HG03342 (cell line): ENCODE measurements around the gene PLCL2.

ENCODE experiments used
- ATAC-seq: cut with Tn5 transposase; IDR thresholded peaks from one replicate; pipeline ENCODE4 v1.9.1; 2021; ENCODE audit warnings: mild to moderate bottlenecking, moderate library complexity; ENCODE audit not compliant: unreplicated experiment

PLCL2 gene

DNA sequence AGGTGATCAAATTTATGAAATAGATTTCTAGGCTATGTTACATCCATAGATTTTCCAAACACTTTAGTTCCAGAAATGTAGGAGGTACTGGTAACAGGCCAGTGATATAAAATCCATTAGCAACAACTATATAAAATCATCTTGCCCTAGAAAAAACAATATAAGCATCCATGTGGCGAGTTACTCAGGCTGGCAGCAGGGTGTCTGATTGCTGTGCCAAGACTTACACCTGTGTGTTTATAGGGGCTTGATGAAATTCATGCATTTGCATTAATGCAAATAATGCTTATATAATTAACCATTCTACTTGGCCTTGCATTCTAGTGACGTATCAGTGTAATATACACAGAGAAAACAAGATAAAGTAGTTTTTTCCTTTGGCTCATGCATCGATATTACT is 153.4 kb downstream of the PLCL2 start:
- ATAC-seq: no peak

DNA sequence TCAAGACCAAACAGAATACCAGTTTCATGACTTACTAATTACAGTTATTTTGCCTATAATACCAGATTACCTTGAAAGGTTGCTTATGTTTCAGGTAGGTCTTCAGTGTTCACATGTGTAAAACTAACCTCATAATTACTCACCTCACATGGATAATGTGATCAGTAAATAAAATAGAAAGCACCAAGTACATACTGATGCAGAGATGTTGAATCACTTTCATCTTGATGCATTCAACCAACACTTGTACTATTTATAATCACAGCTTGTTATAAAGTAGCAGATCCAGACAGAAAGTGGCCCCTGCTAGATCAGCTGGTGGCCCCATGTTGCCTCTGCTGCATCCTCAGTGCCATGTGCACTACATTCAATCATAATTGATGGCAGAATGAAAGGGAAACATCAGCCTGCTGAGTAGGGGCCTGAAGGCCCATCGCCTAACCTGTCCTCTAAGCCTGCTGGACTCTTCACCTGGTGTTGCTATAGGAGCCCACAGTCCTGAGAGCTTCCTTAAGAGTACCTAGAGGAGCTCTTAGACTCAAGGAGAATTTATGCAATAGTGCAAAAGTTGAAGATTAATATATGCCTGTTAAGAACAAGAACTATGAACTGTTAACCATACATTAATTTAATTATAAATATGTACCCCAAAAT is 154.3 kb downstream of the PLCL2 start:
- no peak for ATAC-seq

DNA sequence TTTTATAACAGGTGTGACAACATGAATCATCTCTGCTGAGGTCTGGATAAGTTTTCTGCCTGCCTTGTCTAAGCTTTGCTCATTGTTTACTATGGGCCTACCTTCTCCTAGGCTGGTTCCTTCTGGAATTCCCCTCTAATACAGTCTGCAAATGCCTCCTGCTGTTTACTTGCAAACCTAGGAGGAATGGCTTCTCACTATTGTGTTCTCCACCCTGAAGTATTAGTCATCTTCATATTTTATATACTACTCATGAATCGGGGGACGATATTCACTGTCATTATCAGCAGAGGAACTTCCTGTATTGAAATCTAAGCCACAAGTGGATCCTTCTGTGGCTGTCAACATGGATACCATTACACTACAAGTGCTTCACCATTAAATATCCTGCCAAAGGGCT is 154.8 kb downstream of the PLCL2 start:
- ATAC-seq: no peak

DNA sequence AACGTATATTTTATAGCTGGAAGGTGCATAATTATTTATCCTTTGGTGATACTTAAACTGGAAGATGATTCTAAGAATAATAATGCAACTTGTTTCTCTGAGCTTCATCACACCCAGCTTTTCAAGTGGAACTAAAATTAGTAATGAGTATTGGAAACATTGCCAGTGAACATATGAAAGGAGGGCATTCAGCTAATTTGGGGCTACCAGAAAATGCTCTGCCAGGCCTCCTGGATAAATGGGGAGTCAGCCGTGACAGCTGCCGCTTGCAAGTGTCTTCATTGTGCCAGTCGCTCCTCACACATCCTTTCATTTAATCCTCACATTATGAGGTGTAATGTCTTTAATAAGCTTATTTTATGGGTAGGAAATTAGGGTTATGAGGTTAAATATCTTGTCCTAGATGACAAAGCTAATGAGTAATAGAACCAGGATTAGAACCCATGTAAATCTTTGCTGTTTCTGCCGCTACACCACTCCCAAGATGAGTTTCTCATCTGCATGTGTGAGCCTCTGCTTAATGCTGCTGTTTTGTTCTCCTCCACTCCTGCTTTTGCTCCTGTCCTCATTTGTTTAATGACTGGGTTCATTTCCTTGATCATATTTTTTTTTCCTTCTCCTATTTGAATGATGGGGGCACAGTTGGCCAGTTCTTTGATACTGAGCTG is 155.7 kb downstream of the PLCL2 start:
- no peak for ATAC-seq

DNA sequence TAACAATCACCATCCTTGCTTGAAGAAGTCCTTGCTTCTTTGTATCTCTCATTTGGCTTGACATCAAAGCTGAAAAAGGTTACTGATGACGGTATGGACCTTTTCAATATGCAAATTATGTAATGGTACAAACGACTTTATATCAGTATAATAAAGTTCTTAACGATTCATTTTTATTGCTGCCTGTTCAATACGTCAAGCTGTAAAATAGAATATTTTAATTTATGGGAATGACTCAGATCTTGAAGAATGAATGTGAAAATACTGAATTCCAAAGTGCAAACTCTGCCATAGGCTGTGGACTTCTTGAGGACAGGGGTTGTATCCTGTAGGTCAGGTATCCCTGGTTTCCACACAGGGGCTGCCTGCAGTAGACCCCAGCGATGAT is 156.2 kb downstream of the PLCL2 start:
- ATAC-seq: no peak

DNA sequence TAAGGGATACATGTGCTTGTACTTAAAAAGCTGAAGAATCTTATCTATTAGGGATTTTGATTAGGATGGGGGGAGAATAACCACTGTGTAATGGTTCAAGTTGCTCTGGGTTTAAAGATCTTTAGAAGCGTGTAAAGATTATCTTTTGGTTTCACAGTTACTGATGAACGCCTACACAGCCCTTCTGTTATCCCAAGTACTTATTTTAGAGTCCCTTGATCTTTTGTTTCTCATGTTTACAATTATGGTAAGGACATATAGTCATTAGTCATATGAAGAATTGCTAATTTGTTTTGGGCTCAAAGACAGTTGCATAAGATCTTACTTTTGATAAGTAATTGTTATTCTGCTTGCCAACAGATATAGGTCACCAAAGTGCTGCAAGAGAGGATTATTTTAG is 160.1 kb downstream of the PLCL2 start:
- ATAC-seq: peak; percentile 75

DNA sequence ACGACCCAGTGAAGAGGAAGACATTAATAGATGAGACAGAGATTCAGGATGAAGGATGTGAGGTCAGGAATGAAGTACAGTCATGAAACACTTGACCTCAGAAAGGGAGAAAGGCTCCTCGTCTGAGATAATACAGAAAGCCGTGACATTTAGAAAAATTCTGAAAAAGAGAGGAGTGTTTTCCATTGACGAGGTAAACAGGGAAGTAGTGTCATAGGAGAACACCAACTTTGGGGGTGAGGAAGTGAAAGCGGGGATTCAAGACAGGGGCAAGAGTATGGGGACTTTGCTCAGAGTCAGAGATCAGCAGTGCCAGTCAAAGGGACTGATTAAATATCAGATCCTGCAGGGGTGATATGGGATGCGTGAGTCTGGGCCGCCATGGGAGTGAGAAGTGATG is 160.9 kb downstream of the PLCL2 start:
- no peak for ATAC-seq

DNA sequence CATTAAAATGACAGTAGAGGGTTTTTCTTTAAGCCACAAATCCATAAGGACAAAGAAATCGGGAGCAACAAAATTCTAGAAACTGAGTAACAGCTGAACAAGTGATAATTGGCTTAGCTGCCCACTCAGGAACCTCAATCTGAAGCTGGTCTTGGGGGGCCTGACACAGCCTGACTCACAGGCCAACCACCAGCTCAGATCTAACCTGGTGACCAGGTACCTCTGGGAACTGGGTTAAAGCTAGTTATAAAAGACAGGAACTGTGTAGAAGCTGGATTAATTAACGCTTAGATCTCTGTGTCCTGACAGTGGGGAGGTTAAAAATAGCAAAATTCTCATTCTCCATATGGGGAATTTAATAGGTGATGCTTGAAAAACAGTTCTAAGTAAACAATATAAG is 161.9 kb downstream of the PLCL2 start:
- ATAC-seq: no peak

DNA sequence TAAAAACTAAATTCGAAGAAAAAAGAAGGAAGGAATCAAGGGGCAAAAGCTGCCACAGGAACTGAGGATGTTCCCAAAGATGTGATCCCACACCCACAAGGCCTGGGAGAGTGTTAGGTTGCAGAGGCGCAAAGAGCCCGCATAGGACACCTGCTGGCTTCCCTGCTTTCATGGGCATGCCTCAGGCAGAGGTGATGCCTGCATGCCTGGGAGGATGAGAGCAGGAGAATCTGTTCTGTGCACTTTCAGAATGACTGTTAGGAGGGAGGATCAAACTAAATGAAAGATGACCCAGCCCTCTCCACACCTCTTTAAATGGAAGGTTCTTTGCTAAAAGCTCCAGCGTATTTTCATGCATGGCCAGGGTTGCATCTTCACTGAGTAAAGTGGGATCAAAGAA is 162.4 kb downstream of the PLCL2 start:
- ATAC-seq: no peak

DNA sequence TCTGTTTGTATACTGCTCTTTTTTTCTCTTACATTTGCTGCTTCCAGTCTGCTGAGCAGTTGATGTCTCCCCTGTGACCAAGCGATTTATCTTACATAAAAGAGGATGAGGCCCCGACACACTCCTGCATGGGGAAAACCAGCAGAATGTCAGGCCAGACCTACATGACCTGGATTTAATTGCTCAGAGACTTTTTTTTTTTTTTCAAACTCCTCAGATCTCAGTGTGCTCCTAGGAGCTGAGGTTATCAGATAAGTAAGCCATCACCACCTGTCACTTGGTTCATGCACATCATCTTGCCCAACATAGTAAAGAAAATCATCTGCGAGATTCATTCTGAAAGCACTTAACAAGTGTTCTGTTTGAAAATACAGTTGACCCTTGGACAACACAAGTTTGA is 163.1 kb downstream of the PLCL2 start:
- ATAC-seq: no peak

DNA sequence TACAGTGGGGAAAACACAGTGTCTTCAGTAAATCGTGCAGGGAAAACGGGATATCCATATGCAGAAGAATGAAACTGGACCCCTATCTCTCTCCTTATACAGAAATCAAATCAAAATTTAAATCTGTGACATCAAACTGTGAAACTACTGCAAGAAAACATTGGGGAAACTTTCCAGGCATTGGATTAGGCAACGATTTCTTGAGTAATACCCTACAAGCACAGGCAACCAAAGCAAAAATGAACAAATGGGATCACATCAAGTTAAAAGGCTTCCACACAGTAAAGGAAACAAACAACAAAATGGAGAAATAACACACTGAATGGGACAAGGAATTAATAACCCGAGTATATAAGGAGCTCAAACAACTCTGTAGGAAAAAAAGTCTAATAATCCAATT is 165.3 kb downstream of the PLCL2 start:
- no peak for ATAC-seq

DNA sequence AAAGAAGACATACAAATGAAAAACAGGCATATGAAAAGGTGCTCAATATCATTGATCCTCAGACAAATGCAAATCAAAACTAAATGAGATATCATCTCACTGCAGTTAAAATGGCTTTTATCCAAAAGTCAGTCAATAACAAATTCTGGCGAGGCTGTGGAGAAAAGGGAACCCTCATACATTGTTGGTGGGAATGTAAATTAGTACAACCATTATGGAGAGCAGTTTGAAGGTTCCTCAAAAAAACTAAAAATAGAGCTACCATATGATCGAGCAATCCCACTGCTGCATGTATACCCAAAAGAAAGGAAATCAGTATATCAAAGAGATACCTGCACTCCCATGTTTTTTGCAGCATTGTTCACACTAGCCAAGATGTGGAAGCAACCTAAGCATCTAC is 165.8 kb downstream of the PLCL2 start:
- no peak for ATAC-seq

DNA sequence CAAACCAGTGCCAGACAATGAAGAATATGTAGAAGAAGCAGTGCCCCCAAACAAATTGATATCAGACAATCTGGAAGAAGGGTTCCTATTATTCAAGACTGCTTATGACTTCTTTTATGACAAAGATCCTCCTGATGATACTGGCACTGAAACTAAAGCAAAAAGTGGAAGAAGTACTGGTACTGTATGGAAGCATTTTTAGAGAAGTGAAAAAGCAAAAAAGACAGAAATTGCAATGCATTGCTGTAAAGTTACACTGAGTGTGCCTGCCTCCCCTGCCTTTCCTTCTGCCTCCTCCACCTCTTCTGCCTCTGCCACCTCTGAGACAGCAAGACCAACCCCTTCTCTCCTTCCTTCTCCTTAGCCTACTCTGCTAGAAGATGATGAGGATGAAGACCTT is 167.6 kb downstream of the PLCL2 start:
- peak; percentile 65 for ATAC-seq

DNA sequence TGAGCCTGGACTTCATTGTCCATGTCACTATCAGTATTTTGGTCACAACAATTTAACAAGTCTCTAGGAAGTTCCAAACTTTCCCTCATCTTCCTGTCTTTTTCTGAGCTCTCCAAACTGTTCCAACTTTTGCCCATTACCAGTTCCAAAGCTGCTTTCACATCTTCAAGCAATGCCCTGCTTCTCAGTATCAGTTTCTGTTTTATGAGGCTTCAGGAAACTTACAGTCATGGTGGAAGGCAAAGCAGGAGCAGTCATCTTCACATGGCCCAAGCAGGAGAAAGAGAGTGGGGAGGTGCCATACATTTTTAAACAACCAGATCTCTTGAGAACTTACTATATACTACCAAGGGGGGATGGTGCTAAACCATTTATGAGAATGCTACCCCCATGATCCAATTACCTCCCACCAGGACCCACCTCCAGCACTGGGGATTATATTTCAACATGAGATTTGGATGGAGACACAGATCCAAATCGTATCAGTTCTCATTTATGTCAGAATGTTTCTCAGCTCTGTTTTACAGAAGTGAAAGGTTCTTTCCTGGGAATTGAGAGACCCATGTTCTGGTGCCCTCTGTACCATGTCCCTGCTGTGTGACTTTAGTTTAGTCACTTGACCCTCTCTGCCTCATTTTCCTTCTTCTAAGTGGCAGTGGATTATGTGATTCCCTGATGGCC is 169.7 kb downstream of the PLCL2 start:
- no peak for ATAC-seq

DNA sequence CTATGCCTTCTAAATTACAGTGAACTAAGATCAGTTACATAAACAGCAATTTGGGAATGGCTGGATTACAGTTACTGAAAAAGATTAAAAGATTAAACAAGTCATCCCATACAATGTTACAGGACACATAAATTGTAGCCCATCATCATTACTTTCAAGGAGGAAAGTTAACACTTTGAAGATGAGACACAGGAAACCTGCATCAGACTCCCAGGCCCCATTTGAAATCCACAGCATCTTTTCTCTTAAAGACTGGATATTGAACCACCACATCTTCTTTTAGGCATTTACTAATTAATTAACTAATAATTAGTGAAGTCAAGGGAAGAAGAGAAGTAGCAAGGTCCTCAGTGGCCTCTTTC is 170.2 kb downstream of the PLCL2 start:
- no peak for ATAC-seq

DNA sequence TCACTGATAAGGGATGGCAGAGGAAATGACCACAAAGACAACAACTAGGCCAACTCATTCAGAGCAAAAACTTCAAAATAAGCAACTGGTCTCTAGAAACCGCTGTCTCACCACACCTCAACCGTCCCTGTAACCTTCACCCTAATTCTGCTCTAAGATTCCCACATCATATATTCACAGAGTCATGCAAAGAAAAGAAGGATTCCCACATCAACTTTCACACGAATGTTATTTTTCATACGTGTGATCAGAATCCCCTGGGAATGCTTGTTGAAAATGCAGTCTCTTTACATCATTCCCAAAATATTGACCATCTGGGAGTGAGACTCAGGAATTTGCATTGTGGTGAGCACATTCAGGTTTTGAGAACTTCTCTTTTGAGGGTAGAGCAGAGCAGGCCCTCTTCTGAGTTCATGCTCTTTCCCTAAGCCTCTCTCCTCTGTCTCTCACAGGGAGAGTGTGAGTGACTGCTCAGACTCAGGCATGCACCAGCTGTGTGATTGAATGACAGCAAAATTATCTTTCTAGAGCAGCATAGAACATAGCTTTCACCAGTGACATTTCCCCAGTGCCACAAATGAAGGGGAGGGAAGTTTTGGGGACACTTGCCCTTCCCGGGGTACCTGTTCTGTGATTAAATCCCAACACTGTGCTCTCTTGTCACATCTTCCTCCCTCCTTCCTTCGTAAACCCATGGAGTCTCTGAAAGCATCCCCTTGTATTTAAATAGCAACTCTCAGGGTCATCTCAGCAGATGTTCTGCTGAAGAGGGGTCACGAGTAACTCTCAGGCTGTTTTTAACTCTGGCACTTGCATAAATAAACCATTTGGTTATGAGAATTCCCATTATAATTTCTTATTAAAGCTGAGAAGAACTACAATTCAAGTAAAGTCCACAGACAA is 170.9 kb downstream of the PLCL2 start:
- peak; percentile 58 for ATAC-seq

DNA sequence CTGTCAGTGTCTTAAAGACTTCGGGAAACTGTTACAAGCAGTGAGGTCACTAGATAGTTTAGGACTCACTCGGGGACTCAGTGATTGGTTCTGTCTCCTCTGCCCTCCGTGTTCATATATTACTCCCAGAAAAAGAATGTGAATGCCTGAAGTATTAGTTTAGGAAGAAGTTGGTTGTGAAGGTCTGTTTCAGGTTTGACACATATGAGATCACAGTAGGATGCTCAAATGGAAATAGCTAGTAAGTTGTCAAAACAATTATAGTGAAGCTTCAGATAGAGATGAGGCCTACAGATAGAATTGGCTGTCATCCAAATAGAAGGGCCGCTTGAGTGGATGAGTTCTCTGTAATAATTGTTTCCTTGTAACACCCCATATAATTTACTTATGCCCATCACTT is 172.6 kb downstream of the PLCL2 start:
- ATAC-seq: no peak

DNA sequence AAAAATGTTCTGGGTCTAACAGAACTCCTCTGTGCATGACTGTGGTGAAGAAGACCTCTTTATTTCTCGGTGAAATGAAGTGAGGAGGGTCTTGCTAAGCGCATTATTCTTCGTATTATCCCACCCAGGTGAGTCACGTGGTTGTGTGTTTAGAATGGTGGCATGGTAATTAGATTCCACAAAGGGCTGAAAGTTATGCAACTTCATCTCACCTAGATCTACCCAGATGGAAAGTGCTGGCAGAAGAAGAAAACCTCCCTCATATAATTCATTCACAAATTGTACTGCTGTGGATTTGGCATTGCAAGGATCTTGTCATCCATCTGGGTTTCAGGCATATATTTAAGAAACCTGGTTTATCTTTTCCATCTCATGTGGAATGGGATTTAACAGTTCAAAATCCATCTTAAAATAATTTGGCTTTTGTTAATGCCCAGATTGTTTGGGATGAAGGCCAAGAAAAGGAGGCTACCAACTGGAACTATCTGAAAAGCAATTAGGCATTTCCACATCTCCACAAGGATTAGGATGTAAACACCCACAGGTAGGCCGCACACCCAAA is 175.3 kb downstream of the PLCL2 start:
- ATAC-seq: no peak

DNA sequence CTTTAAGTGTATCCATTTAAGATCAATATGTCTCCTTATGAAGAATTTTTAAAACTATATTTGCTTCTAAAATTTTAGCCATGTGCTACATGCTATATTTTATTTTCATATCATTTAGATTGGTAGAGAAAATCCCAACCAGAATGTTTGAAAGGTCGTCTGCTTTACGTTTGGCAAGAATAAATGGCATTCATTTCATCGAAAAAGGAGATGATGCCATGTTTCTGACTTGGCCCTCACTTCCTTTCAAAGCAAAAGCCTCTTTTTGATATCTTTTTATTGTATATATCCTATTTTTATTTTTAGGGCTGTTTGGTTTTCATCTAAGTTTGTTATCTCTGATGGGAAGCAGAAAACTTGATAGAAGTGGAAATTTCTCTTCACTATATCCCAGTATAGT is 176.2 kb downstream of the PLCL2 start:
- ATAC-seq: no peak

DNA sequence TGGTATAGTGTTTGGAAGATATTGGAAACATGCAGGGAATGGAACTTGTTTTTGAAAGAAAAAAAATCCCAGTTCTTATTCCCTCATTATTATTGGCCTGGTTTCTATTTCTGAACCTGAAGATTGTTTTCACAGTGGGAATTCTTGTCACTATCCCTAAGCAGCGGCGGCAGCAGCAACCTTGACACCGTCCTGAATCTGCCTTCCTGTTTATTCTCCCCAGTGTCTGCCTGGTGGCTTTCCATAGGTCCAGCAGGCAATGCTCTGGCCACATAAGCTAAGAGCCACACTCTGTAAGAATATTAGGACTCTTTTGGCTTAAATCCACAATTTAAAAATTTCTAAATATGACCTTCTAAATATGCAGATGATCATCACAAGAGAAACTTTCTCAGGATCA is 178.0 kb downstream of the PLCL2 start:
- no peak for ATAC-seq

DNA sequence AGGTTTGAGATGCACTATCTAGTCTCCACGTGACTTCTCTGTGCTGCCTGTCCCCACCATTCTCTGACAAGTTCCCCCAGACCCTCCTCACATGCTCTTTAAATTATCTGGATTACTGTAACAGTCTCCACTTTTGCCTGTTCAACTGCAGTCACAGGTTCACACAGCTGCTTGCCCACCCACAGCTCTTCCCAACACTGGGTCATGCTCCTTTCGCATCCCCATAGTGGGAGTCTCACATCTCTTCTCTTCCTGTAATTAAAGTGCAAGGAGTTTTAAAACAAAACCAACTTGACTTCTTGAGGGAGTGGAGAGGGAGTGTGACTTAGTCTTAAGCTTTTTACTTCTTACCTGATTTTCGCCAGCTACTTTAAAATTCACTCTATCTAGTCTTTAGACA is 178.8 kb downstream of the PLCL2 start:
- no peak for ATAC-seq
